Measurements from ENCODE around the gene AZU1. TPM values are rescaled to one million over a fixed set of nuclear protein-coding genes. Genes with fewer than 3 reads are reported as not detected.
"Not testable (repeated sequence)": the region's sequence is repeated elsewhere in the genome, so short reads cannot be mapped to it uniquely, and the experiment has no call there.

The AZU1 gene
- total and polyA plus RNA-seq, 4 donors = 0.08 to 20.2 (median 0.99) TPM

GRCh38 chr19:840519-841206, 13.0 kb downstream of the AZU1 start, which contains the start of gene PRTN3:
TSS of gene PRTN3 (plus strand) at chr19:840999. CDS start at chr19:841009, 10 bp downstream.
- DNase-seq (ENCODE audit: low spot score) = no peak
- WGBS = 71% methylated on average over 24 of the region's 24 CpGs
- H3K4me1 ChIP-seq (ENCODE audit: control insufficient read depth in 4 of 4, insufficient read depth in 4 of 4, low read length in 3 of 4) = peaks cover 3 to 9% (median 5%) of the 10 kb centered on the region in 4 donors
- no peaks in the 10 kb centered on the region for H3K36me3 ChIP-seq (ENCODE audit: control insufficient read depth in 4 of 4, insufficient read depth in 3 of 4, low read depth in 1 of 4, low read length in 3 of 4)
- no peak within 1 kb of the TSS for H3K27ac ChIP-seq (ENCODE audit: low read depth in 1 of 2, low read length in 2 of 2)
- H3K4me3 ChIP-seq (ENCODE audit: low read depth in 1 of 3, low read length in 3 of 3) = no peak within 1 kb of the TSS
- peaks cover 0 to 5% (median 0%) of the 10 kb centered on the region in 4 donors for H3K27me3 ChIP-seq (ENCODE audit: control insufficient read depth in 4 of 4, insufficient read depth in 4 of 4, low read length in 3 of 4)
- TF ChIP-seq JUND (IDR thresholded peaks at IDR 0.05) = no peak
- no peak for TF ChIP-seq RXRA (IDR thresholded peaks at IDR 0.05)
- no peak for TF ChIP-seq YY1 (IDR thresholded peaks at IDR 0.05)
- no peak for TF ChIP-seq FOXA1 (IDR thresholded peaks at IDR 0.05)
- no peak for TF ChIP-seq SP1 (IDR thresholded peaks at IDR 0.05)
- TF ChIP-seq MAX (IDR thresholded peaks at IDR 0.05) = no peak
- no peak within 1 kb of the TSS for H3K9ac ChIP-seq (ENCODE audit: low read depth in 1 of 2, low read length in 2 of 2)
- H3K9me3 ChIP-seq (ENCODE audit: control insufficient read depth in 4 of 4, low read length in 3 of 4) = no peaks in the 10 kb centered on the region

DNA sequence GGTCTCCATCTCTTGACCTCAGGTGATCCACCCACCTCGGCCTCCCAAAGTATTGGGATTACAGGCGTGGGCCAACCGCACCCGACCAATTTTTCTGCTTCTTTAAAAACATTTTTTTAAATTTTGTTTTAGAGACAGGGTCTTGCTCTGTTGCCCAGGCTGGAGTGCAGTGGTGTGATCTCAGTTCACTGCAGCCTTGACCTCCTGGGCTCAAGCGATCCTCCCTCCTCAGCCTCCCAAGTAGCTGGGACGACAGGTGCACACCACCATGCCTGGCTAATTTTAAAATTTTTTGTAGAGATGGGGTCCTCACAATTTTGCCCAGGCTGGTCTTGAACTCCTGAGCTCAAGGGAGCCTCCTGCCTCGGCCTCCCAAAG, 15.2 kb downstream of the AZU1 start:
- H3K9ac ChIP-seq (ENCODE audit: low read depth in 1 of 2, low read length in 2 of 2); H3K4me3 ChIP-seq (ENCODE audit: low read depth in 1 of 3, low read length in 3 of 3); H3K27me3 ChIP-seq (ENCODE audit: control insufficient read depth in 4 of 4, insufficient read depth in 4 of 4, low read length in 3 of 4); H3K27ac ChIP-seq (ENCODE audit: low read depth in 1 of 2, low read length in 2 of 2); DNase-seq (ENCODE audit: low spot score); H3K4me1 ChIP-seq (ENCODE audit: control insufficient read depth in 4 of 4, insufficient read depth in 4 of 4, low read length in 3 of 4); H3K36me3 ChIP-seq (ENCODE audit: control insufficient read depth in 4 of 4, insufficient read depth in 3 of 4, low read depth in 1 of 4, low read length in 3 of 4); H3K9me3 ChIP-seq (ENCODE audit: control insufficient read depth in 4 of 4, low read length in 3 of 4): not testable (repeated sequence)
- WGBS = 85% methylated on average over 7 of the region's 7 CpGs

- peak overlapping the region in 1 of 3 donors; percentile 9 for H3K4me3 ChIP-seq (ENCODE audit: low read depth in 1 of 3, low read length in 3 of 3)
- no peak overlapping the region for H3K27ac ChIP-seq (ENCODE audit: low read depth in 1 of 2, low read length in 2 of 2)
- WGBS = 9% methylated on average over 46 of the region's 46 CpGs
- DNase-seq (ENCODE audit: low spot score) = no peak
- H3K9ac ChIP-seq (ENCODE audit: low read depth in 1 of 2, low read length in 2 of 2) = no peak overlapping the region
- no peaks in the 10 kb centered on the region for H3K9me3 ChIP-seq (ENCODE audit: control insufficient read depth in 4 of 4, low read length in 3 of 4)
- H3K36me3 ChIP-seq (ENCODE audit: control insufficient read depth in 4 of 4, insufficient read depth in 3 of 4, low read depth in 1 of 4, low read length in 3 of 4) = no peaks in the 10 kb centered on the region
- peaks cover 0 to 5% (median 1%) of the 10 kb centered on the region in 4 donors for H3K27me3 ChIP-seq (ENCODE audit: control insufficient read depth in 4 of 4, insufficient read depth in 4 of 4, low read length in 3 of 4)
- H3K4me1 ChIP-seq (ENCODE audit: control insufficient read depth in 4 of 4, insufficient read depth in 4 of 4, low read length in 3 of 4) = peaks cover 3 to 9% (median 5%) of the 10 kb centered on the region in 4 donors
- TF ChIP-seq HNF4A (conservative IDR thresholded peaks at IDR 0.05) (no peak), ZBTB33 (IDR thresholded peaks at IDR 0.05) (no peak), MAX (IDR thresholded peaks at IDR 0.05) (no peak), ATF3 (IDR thresholded peaks at IDR 0.05) (no peak)
Measured at GRCh38 chr19:843180-843835, 15.7 kb downstream of the AZU1 start.

Data from liver (tissue), 9 donors.